HG03039 (cell line): ENCODE data around the gene PRCD.
"Not testable (repeated sequence)": the region's sequence is repeated elsewhere in the genome, so short reads cannot be mapped to it uniquely, and the experiment has no call there.

Source experiments
- ATAC-seq: cut with Tn5 transposase; IDR thresholded peaks from one replicate; pipeline ENCODE4 v1.9.1; 2021; ENCODE audit warnings: mild to moderate bottlenecking, moderate library complexity; ENCODE audit not compliant: unreplicated experiment

PRCD gene

DNA sequence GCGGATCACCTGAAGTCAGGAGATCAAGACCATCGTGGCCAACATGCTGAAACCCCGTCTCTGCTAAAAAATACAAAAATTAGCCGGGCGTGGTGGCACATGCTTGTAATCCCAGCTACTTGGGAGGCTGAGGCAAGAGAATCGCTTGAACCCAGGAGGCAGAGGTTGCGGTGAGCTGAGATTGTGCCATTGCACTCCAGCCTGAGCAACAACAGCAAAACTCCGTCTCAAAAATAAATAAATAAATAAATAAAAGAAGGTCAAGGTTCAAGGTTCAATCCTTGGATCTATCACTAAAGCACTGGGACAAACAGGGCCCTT, 14.4 kb upstream of the PRCD start:
- not testable (repeated sequence) for ATAC-seq

DNA sequence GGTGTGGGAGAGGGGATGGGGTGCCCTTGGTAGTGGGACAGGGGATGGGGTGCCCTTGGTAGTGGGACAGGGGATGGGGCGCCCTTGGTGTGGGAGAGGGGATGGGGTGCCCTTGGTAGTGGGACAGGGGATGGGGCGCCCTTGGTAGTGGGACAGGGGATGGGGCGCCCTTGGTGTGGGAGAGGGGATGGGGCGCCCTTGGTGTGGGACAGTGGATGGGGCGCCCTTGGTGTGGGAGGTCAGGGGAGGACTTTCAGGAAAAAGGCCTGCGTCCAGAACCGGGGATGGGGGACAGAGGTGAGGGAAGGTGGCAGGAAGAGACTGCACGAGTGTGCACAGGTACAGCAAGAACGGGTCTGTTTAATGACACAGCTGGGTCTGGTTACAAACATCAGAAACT, 12.8 kb upstream of the PRCD start:
- not testable (repeated sequence) for ATAC-seq

DNA sequence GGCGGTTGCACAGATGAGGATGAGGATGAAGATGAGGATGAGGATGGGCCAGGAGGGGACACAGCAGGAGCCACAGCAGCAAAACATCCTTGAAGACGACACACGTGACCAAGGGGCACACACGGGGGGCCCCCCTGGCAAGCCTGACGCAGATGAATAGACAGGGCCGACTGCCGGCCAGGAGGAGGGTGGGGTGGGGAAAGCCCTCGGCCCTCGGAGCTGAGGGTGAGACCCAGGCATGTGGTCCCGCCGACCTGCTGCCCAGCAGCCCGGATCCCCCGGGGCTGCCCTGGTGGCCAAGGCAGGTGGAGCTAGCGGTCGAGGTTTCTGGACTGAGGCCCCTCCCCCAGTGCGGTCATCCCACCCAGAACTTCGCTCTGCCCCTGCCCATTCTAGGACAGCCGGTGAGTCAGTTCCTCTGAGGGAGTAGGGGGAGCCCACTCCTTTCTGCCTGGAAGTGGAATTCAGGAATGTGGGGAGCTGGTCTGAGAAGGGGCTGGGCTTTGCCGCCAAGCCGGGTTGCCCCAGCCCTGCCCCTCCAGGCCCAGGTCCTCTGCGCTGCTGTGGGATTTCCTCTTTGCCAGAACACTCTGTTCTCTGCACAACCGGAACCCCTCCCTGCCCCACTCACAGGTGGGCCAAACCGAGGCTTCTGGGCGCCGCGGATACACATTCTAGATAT, 12.3 kb upstream of the PRCD start:
- no peak for ATAC-seq

DNA sequence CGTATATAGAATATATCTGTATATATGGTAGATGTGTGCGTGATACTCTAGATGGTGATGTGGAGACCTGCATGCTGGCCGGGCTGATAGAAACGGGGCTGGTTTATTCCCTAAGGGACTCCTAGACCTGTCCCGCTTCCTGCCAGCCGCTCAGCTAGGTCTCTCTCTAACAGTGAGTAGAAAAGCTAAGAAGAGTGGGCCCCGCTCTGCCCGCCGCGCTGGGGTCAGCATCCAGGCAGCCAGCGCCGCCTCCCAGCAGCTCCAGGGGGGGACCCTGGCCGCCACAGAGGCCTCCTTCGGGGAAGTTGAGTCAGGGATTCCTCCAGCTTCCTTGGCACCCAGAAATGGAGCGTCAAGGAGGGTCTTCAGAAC, 11.7 kb upstream of the PRCD start:
- no peak for ATAC-seq

DNA sequence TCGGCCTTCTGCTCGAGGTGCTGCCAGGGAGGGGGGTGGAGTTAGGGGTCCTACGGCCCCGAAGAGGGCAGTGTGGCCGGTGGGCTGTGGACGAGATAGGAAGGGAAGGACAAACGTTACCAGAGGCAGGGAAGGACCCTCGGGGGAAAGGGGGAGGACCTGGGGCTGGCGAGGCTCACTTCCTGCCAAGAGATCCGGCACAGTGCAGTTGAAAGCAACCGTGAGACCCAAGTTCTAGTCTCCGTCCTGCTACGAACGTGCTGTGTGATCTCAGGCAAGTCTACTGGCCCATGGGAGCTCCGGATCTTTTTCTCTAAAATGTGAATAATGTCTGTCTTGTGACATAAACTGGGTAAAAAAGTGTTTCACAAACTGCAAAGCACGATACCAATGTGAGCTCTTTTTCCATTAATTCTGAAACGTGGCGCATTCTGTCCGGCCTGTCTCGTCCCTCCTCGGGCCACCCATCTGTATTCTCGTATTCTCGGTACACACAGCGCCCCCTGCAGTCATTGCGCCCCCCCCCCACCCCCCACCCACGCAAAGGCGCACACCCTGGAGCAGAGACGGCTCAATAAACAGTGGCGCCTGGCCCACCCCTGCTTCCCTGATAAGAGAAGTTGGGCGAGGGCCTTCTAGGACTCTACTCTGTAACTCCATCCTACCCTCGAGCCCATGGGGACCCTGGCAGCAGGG, 11.2 kb upstream of the PRCD start:
- ATAC-seq = no peak

DNA sequence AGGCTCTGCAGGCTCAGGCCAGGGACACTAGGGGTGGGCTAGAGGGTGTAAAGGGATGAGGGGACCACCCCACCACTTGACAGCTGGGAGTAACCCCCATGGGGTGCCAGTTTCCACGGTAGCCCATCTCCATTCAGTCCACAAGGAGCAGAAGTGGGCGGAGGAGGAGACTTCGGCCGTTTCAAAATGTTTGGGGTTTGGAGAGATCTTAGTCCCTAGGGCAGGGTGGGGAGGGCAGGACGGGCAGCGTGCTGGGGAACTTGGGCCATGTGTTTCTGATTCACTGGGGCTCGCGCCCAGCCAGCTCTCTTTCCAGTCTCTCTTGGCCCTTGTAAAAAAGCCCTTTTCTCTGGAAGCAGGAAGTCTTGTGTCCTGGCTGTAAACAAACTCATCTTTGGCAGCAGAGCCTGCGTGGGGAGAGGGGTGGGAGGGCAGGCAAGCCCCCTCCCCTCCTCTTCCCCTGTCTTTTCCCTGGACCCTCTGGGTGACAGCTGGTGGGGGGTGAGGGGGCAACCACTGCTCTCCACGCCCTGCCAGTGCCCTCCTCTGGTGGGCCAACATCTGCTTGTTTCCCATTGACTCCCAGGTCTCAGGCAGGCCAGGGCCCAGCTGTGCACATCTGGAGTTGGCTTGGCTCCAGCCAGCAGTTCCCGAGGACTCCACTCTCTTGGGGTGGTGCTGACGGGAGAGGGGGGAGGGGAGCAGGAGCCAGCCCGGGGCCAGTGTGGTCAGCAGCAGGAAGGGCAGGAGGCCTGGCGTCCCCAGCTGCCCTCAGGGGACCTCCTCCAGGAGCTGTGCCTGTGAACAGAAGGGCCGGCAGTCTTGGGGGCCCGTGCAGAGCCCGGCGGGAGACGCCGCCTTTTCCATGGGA, 10.4 kb upstream of the PRCD start:
- no peak for ATAC-seq

DNA sequence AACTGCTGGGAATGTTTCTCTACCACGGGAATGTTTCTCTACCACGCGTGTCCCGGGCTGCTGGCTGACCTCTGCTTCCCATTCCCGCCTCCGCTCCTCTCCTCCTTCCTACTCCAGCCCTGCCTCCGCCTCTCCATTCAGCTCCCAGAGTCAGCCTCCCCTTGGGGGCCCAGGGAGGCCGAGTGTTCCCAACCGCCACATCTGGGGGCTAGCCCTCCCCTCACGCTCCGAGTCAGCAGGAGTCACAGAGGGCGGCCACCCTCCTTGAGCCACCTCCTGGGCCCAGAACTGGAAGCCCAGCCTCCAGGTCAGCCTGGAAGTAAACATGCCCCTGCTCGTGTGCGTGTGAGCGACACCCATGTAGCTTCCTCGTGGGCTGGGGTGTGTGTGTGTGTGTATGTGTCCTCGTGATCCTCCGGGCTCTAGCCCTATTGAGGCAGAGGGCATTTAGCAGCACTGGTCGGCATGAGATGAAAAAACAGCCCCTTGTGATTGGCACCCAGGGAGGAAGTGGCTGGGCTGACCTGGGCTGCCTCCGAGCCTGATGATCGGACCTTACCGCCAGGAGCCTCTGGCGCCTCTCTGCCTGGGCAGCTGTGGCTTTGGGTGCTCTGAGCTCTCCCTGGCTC, 9.6 kb upstream of the PRCD start:
- ATAC-seq = no peak

DNA sequence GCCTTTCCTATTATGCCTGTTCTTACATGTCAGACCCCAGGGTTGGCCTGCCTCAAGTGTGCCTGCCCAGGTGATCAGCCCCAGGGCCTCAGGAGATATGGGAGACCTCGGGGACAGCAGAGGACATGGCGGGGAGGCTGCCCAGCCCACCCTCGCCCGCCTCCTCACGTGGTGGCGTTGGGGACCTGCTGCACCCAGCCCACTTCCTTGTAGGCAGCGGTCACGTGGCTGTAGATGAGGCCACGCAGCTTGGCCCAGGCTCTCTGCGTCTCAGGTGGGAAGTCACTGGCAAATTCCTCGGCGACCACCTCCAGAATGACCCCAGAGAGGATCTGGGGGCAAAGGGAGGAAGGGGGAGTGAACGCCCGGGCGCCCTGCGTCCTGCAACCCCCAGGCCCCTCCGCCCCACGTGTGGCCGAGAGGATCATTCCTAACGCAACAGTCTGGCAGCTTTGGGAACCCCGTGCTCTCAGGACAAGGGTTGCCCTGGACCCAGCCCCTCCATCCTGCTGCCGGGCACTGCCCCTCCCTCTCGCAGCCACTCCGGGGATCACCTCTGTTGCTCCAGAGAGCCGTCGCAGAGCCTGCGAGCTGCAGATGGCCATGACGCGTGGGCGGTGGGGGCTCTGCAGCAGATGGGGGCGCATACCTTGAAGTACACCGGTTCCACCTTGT, 8.9 kb upstream of the PRCD start:
- no peak for ATAC-seq

DNA sequence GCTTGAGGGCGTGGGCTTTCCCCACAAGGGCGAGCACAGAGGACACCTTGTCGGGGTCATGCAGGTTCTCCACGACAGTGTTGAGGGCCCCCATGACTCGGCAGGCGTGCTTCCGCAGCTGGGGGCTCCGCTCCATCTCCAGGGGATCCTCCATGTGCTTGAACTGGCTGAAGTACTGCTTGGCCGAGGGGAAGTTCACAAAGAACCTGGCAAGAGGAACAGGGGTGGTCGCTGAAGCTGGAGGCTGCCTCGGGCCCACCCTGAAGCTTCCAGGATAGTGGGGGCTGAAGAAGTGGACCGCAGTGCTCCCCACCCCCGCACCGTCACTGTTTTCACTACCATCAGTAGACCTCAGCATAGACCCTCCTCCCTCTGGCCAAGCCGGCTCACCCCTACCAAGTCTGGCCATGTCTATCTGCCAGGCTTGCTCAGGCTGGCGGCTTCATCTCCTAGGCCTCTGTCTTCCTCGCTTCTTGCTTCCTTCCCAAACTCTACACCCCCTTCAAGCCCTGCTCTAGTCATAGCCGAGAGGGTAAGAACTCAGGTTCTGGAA, 8.3 kb upstream of the PRCD start:
- ATAC-seq = no peak

DNA sequence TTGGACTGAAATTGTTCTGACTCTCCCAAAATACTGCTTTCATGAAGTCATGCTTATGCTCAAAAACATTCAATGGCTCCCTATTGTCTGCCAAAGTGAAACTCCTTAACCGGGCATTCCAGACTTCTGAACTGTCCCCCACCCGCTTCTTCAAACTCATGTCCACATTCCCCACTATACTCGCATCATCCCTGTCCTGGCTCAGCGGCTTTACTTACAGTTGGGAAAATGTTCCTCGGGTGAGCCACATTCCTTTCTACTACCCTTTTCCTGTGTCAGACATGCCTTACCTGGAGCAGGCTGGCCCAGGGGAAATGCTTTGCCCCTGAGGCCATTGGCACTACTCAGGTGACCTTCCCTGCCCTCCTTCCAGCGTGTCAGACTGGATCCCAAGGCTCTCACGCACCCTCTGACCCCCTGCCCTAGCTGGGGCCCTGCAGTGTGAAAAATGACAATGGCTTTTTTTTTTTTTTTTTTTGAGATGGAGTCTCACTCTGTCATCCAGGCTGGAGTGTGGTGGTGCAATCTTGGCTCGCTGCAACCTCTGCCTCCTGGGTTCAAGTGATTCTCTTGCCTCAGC, 7.7 kb upstream of the PRCD start:
- ATAC-seq = no peak

DNA sequence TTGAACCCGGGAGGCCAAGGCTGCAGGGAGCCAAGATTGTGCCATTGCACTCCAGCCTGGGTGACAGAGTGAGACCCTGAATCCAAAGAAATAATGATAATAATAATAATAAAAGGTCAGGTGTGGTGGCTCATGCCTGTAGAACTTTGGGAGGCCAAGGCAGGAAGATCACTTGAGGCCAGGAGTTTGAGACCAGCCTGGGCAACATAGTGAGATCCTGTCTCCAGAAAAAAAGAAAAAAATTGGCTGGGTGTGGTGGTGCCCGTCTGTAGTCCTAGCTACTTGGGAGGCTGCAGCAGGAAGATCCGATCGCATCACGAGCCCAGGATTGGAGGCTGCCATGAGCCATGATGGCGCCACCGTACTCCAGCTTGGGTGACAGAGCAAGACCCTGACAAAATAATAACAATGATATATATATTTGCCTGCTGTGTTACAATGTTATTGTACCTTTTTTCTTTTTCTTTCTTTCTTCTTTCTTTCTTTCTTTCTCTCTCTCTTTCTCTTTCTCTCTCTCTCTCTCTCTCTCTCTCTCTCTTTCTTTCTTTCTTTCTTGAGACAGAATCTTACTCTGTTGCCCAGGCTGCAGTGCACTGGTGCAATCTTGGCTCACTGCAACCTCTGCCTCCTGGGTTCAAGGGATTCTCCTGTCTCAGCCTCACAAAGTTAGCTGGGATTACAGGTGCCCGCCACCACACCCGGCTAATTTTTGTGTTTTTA, 6.0 kb upstream of the PRCD start:
- not testable (repeated sequence) for ATAC-seq

DNA sequence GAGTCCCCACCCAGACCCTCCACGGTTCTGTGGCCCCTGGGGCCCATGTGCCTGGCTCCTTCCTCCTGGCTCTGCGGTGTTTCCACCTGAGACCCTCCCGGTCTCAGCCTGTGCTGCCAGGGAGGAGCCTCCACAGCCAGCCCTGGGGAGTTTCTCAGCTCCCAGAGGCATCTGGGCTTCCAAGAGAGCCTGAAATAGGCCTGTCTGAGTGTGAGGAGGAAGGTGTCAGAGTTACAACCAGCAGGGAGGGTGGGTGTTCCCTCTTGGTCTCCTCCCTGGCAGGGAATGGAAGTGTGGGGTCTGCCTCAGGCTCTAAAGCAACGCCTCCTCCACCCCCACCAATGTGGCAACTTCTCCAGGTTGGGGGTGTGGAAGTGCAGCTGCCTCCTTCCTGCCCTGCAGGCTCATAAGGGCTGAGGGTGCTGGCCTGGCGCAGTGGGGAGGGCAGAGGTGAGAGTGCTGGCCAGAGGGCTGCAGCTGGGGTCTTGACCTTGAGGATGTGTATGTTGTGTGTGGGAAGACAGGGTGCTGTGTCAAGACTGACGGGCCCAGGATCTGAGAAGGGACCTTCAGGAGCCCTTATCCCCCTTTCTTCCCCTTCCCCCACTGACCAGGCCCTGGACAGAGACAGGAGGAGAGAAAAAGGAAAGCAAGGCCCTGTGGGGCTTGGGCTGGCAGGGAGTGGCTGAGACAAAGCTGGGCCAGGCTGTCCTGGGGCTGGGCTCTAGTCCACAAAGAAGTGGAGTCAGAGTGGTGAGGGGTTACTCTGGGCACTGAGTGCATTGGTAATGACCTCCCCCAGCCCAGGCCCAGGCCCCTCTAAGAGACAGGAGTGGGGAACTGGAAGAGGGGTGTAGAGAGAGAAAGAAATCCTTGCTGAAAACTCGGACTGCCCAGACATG, 4.8 kb upstream of the PRCD start:
- no peak for ATAC-seq

DNA sequence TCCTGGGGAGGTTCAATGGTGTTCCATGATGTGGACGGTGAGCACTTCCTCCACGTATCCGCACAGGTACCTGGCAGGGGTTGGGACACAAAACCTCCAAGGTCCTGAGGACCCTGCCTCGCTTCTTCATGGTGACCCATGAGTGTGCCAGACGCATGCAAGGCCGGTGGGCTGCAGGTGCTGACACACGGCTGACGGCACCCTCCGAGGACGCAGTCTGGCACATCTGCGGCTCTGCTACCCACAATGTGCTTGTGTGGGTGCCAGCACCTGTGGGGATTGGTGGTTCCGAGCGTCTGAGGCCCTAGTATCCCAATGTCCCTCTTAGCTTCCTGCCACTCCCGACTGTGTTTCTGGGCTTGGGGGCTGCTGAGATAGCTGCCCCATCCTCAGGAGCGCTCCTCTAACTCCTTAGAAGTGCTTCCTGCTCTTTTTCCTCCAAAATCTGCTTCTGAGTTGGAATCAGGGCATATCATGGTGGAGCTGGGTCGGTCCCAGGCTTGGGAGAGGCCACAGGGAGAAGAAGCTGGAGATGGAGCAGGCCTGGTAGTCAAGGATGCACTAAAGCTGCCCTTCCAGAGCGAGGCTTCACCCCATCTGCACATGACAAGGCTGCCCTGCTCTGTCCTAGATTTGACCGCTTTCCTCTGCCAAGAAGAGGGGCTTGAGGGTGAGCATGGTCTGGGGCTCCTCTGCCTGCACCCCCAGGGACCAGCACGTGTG, 3.9 kb upstream of the PRCD start:
- no peak for ATAC-seq

DNA sequence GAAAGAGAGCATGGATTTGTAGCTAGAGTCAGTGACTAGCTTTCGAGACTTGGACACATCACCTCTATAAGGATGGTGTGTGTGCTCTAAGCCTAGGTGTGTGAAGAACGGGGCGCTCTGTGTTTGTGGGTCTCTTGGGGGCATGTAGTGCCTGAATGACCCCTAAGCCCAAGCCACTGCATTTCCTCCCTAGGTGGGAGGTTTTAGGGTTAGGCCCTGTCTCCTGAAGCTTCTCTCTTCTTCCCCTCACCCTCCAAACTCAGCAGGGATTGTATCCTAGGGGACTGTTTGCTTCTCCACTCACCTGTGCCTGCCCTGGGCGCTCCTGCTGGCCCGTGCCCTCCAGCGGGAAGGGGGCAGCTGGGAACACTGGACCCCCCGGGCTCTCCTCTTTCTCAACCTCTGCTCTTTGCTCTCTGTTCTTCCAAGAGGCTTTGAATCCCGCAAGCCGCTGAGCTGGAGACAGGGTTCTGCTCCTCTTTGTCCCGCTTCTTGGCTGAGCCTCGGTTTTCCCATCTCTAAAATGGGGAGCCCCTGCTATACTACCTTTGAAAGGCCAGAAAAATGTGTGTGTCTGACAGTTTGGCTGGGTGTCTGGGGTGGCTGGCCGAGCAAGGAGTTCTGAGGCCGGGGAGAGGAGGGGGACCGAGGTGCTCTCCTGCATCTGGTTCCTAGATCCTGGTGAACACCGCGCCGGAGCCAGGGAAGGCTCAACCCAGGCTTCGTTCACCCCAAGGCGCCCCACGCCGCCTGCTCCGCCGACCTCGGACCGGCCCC, 3.1 kb upstream of the PRCD start:
- ATAC-seq = no peak

DNA sequence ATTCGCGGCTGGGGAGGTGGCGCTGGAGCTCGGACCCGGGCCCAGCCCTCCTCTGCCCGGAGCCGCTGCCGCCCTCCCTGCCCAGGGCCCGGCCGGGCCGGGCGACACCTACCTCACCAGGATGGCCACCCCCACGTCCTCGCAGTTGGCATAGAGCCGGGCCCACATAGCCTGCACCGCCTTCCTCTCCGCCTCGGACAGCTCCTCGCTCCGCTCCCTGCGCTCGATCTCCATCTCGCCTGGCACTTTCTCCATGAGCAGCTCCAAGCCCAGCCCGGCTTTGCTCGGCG, 2.6 kb upstream of the PRCD start:
- no peak for ATAC-seq

DNA sequence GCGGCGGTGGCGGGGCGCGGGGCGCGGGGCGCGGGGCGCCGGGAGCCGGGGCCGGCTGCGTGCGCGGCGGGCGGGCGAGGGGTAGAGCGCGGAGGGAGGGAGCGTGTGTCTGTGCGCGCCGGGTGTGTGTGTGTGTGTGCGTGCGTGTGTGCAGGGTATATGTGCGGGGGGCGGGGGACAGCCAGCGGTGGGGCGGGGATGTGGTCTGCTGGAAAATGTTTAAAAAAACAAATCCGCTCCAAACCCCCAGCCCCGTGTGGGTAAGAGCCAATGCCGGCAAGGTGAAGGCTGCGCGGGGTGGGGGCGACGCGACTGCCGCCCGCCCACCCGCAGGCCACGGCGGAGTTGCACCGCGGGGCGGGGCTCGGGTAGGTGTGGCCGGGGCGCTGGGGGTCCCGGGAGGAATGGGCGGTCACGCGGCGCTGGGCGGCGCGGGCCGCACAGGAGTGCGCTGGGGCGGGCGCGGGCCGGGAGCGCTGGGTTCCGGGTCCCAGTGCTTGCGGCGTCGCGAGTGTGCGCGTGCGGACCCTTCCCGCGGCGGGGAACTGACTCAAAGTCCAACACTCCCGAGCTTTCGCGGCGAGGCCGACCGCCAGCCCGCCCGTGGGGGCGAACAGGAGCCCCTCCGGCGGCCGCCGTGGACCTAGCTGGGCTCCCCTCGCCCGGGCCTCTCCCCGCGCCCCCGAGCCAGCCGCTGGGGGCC, 2.1 kb upstream of the PRCD start, which contains the start of gene CYGB:
Gene CYGB, minus strand, starts transcription at position 132 of the 703 bp plus-strand sequence. CDS start 167 bp downstream, outside the sequence.
- no peak for ATAC-seq
